Left ventricle myocardium inferior (tissue), 1 donor: ENCODE measurements around the gene DCP2. TPM values are rescaled to one million over a fixed set of nuclear protein-coding genes. Genes with fewer than 3 reads are reported as not detected.

Source experiments
- DNase-seq: peaks from one replicate; pipeline ENCODE4 v3.0.0-alpha.2; 2020
- H3K27ac ChIP-seq: fragments of 200-600 bp; replicated peaks from 2 replicates; pipeline ENCODE4 v1.8.0; 2021
- H3K27me3 ChIP-seq: fragments of 200-600 bp; 2 replicates; pipeline ENCODE4 v1.8.0; 2021; ENCODE audit warnings: low read depth
- H3K36me3 ChIP-seq: fragments of 200-600 bp; 2 replicates; pipeline ENCODE4 v1.8.0; 2021
- H3K4me1 ChIP-seq: fragments of 200-600 bp; 2 replicates; pipeline ENCODE4 v1.8.0; 2021
- H3K4me3 ChIP-seq: fragments of 200-600 bp; 2 replicates; pipeline ENCODE4 v1.8.0; 2021; ENCODE audit warnings: mild to moderate bottlenecking, moderate library complexity
- H3K9me3 ChIP-seq: fragments of 200-600 bp; replicated peaks from 2 replicates; pipeline ENCODE4 v1.8.0; 2021
- intact Hi-C: fragments of 100-400 bp; cut with micrococcal nuclease; formaldehyde crosslinking; loops from one replicate; pipeline ENCODE4 v1.11.0; 2022
- total RNA-seq: library from RNA; stranded (reverse); fragmentation: NEBNext Ultra II Directional; extraction: Animal tissue kit (Norgen Biotek cat#: 25700); gene quantifications from one replicate; pipeline ENCODE4 v1.2.1, GENCODE V29; 2021
- TF ChIP-seq, protein P1 (sequence below): fragments of 200-600 bp; IDR thresholded peaks from 2 replicates; pipeline ENCODE4 v1.8.0; 2021; ENCODE audit warnings: antibody characterized with exemption, mild to moderate bottlenecking, borderline replicate concordance
- donor health status: DM: no; HTN: yes; CAD: no; lungs with severe emphysema.

The DCP2 gene
- total RNA-seq, 1 donor from 2014 or later: 19.2 TPM

DNA sequence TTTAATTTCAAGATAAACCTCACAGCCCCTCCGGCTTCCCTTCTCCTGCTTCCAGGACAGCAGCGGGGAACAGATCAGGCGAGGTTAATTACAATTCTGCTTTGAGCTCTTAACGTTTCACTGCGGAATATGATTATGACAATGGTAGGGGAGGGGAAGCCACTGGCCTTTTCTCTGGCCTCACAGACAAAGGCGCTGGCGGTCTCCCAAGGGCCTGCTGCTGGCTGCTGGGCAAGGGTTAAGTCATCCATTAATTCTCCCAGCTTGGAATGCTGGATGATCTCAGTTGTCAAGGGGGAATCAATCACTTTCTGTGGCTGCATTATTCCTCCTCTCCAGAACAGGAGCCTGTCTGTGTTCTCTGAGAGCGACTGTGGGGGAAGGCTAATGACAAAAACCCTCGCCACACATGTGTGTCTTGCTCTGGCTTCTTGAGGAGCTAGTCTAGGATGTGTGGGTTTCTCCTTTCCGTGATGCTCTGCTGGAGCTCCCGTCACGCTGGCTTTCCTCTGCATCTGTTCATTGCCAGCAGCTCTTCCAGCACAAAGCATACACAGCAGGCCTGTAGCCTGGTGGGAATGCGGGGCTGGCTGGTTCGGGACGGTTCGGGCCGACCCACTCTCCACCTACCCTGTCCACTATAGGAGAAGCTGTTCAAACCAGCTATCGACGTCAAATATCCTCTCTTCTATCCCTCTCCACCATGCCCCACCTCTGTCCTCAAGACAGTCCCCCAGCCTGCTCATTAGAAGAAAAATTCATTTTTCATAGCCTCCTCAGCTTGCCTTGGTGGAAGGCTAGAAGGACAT, 82.8 kb downstream of the DCP2 start:
- peak overlapping the region; percentile 37 for H3K27ac ChIP-seq

GRCh38 chr5:113060408-113061025, 83.9 kb downstream of the DCP2 start:
- no peaks in the 10 kb centered on the region for H3K9me3 ChIP-seq
- no peak for DNase-seq
- H3K4me1 ChIP-seq: peaks cover 38% of the 10 kb centered on the region
- intact Hi-C loops: no loop called here
- H3K36me3 ChIP-seq: peaks cover 45% of the 10 kb centered on the region
- no peaks in the 10 kb centered on the region for H3K27me3 ChIP-seq
- TF ChIP-seq, protein P1, sequence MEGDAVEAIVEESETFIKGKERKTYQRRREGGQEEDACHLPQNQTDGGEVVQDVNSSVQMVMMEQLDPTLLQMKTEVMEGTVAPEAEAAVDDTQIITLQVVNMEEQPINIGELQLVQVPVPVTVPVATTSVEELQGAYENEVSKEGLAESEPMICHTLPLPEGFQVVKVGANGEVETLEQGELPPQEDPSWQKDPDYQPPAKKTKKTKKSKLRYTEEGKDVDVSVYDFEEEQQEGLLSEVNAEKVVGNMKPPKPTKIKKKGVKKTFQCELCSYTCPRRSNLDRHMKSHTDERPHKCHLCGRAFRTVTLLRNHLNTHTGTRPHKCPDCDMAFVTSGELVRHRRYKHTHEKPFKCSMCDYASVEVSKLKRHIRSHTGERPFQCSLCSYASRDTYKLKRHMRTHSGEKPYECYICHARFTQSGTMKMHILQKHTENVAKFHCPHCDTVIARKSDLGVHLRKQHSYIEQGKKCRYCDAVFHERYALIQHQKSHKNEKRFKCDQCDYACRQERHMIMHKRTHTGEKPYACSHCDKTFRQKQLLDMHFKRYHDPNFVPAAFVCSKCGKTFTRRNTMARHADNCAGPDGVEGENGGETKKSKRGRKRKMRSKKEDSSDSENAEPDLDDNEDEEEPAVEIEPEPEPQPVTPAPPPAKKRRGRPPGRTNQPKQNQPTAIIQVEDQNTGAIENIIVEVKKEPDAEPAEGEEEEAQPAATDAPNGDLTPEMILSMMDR: no peak
- H3K27ac ChIP-seq: no peak overlapping the region
- no peak overlapping the region for H3K4me3 ChIP-seq

More for the DNA sequence above, 82.8 kb downstream of the DCP2 start:
- Histone ChIP-seq H3K4me3 (no peak overlapping the region), H3K27me3 (no peaks in the 10 kb centered on the region), H3K36me3 (peaks cover 53% of the 10 kb centered on the region), H3K9me3 (no peaks in the 10 kb centered on the region), H3K4me1 (peaks cover 38% of the 10 kb centered on the region)
- intact Hi-C loops: no loop called here
- DNase-seq: peak; percentile 50
- TF ChIP-seq, protein P1: no peak

DNA sequence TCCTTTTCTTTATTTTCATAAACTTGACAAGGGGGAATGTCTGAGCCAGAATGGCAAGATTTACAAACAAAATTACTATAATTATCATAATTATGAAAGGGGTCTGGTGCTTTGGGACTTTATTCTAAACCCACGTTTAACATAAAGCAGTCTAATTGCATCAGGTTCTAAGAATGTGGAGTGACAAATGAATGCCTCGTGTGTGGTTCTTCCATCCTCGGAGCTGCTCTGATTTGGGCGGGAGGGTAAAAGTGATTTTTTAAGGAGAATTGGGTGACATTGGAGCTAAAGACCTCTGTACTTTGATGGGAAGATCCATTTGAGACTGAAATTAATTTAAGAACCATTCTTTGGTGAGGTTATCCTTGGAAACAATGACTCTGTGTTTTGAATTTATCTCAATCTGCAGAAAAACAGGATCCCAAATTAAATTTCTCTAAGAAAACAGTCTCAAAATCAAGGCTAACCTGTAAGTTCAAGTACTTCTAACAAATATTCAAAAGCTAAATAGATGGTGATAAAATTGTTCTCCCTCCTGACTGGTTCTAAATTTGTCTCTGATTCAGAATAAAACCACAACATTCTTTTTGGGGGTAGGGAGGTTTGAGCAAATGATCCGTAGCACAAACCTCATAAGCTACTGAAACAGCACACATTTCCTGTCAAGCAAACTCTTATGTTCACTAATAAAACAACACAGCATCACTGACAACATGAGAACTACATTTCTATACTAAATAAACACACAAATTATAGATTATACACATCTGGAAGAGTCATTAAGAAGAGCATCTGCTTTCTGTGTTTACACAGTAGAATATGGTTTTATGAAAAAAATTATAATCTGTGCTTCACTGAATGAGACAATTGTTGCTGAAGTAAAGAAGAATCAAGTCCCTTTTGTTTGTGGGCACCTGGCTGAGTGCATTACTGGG, 85.5 kb downstream of the DCP2 start:
- intact Hi-C loops: no loop called here
- DNase-seq: no peak
- Histone ChIP-seq H3K9me3 (no peaks in the 10 kb centered on the region), H3K27me3 (no peaks in the 10 kb centered on the region), H3K27ac (no peak overlapping the region), H3K4me1 (peaks cover 50% of the 10 kb centered on the region), H3K4me3 (no peak overlapping the region), H3K36me3 (peaks cover 47% of the 10 kb centered on the region)
- TF ChIP-seq, protein P1: no peak

GRCh38 chr5:113062869-113063508, 86.4 kb downstream of the DCP2 start:
- H3K4me1 ChIP-seq: peaks cover 50% of the 10 kb centered on the region
- H3K27ac ChIP-seq: no peak overlapping the region
- DNase-seq: no peak
- H3K4me3 ChIP-seq: no peak overlapping the region
- no peaks in the 10 kb centered on the region for H3K9me3 ChIP-seq
- TF ChIP-seq, protein P1: no peak
- peaks cover 55% of the 10 kb centered on the region for H3K36me3 ChIP-seq
- intact Hi-C loops: no loop called here
- H3K27me3 ChIP-seq: no peaks in the 10 kb centered on the region

GRCh38 chr5:113063927-113064326, 87.3 kb downstream of the DCP2 start:
- H3K4me1 ChIP-seq: peaks cover 42% of the 10 kb centered on the region
- TF ChIP-seq, protein P1: no peak
- H3K4me3 ChIP-seq: no peak overlapping the region
- H3K9me3 ChIP-seq: no peaks in the 10 kb centered on the region
- no peak overlapping the region for H3K27ac ChIP-seq
- H3K36me3 ChIP-seq: peaks cover 65% of the 10 kb centered on the region
- intact Hi-C loops: no loop called here
- DNase-seq: no peak
- H3K27me3 ChIP-seq: no peaks in the 10 kb centered on the region
